GM12878 (cell line): Measurements from ENCODE around the gene RHBDD3. TPM values are rescaled to one million over a fixed set of nuclear protein-coding genes. Genes with fewer than 3 reads are reported as not detected.

Source experiments
- ATAC-seq: fragments of 200-7000 bp; cut with Tn5 transposase; 3 replicates; pipeline ENCODE4 v1.9.1; 2020; ENCODE audit warnings: mild to moderate bottlenecking, moderate library complexity
- BruUV-seq: library from RNA; stranded (reverse); fragments of 400-500 nt; replicated peaks from 2 replicates; lab custom pipeline; 2021; lab: Mats Ljungman, UMichigan
- CTCF ChIA-PET: fragments of 300-600 bp; sonication (Branson Sonifier 250); formaldehyde crosslinking; extraction: SDS; loops from one replicate; lab custom pipeline; 2021; ENCODE audit warnings: inconsistent platforms; lab: Yijun Ruan, JAX
- POLR2A ChIA-PET: fragments of 350-600 bp; formaldehyde crosslinking; extraction: SDS; loops from one replicate; lab custom pipeline; 2021; ENCODE audit warnings: inconsistent platforms; lab: Charles Lee
- RAD21 ChIA-PET: fragments of 300-600 bp; sonication (Branson Sonifier 250); formaldehyde crosslinking; loops from one replicate; lab custom pipeline; 2023; ENCODE audit warnings: antibody characterized with exemption; ENCODE audit not compliant: unreplicated experiment; lab: Charles Lee
- SMC1A ChIA-PET: fragments of 300-600 bp; sonication (Branson Sonifier 250); formaldehyde crosslinking; loops from one replicate; lab custom pipeline; 2023; ENCODE audit not compliant: unreplicated experiment, uncharacterized antibody; lab: Charles Lee
- DNase-seq: peaks from one replicate; pipeline ENCODE4 v3.0.0-alpha.2; 2011; ENCODE audit warnings: low read depth, low spot score
- FAIRE-seq: peaks from 3 replicates; lab custom pipeline; 2011; peaks lifted over from hg19 to GRCh38; lab: Jason Lieb, UNC
- H2AFZ ChIP-seq: 2 replicates; pipeline ENCODE4 v1.6.0; 2011; ENCODE audit warnings: low read depth, low read length, control low read depth; ENCODE audit not compliant: control insufficient read depth
- H3K27ac ChIP-seq: 2 replicates; pipeline ENCODE4 v1.5.1; 2011; ENCODE audit warnings: control low read depth; ENCODE audit not compliant: control insufficient read depth, insufficient read depth
- H3K27me3 ChIP-seq, 2 experiments: replicated peaks in 1 of 2; 2 replicates each; pipeline versions ENCODE4 v1.6.0 to v1.6.1; 2011; ENCODE audit warnings: low read length in 1 of 2; ENCODE audit not compliant: control insufficient read depth in 2 of 2, insufficient read depth in 2 of 2
- H3K36me3 ChIP-seq, 2 experiments: 2 replicates each; pipeline ENCODE4 v1.5.1; 2011; ENCODE audit warnings: low read length in 1 of 2; ENCODE audit not compliant: control insufficient read depth in 2 of 2, insufficient read depth in 2 of 2
- H3K4me1 ChIP-seq: 2 replicates; pipeline ENCODE4 v1.6.1; 2011; ENCODE audit warnings: mild to moderate bottlenecking, low read length, moderate library complexity, mixed read lengths; ENCODE audit not compliant: control insufficient read depth, insufficient read depth
- H3K4me2 ChIP-seq: 2 replicates; pipeline ENCODE4 v1.6.0; 2011; ENCODE audit warnings: control low read depth; ENCODE audit not compliant: control insufficient read depth, insufficient read depth
- H3K4me3 ChIP-seq: fragments of 200-600 bp; sonication (generic); 2 replicates; pipeline ENCODE4 v1.5.1; 2016
- H3K79me2 ChIP-seq: 2 replicates; pipeline ENCODE4 v1.6.0; 2011; ENCODE audit warnings: low read length; ENCODE audit not compliant: control insufficient read depth, insufficient read depth
- H3K9ac ChIP-seq: 2 replicates; pipeline ENCODE4 v1.8.0; 2011; ENCODE audit warnings: low read length, control low read depth, mixed read lengths; ENCODE audit not compliant: control insufficient read depth, insufficient read depth
- H3K9me3 ChIP-seq: replicated peaks from 3 replicates; pipeline ENCODE4 v1.5.1; 2011; ENCODE audit warnings: mild to moderate bottlenecking, low read length; ENCODE audit not compliant: control insufficient read depth, insufficient read depth
- H4K20me1 ChIP-seq: 2 replicates; pipeline ENCODE4 v1.6.0; 2011; ENCODE audit not compliant: control insufficient read depth, insufficient read depth
- ASH2L ChIP-seq: fragments of 300-600, 200-600 bp; sonication (generic); IDR thresholded peaks from 2 replicates; pipeline ENCODE4 v1.6.1; 2017; ENCODE audit warnings: low read depth, mild to moderate bottlenecking, borderline replicate concordance
- BCL11A ChIP-seq: IDR thresholded peaks from 2 replicates; pipeline ENCODE4 v1.6.1; 2011; ENCODE audit warnings: low read depth, low read length
- CBX3 ChIP-seq: fragments of 200-600 bp; sonication (generic); IDR thresholded peaks from 2 replicates; pipeline ENCODE4 v1.6.1; 2016; ENCODE audit warnings: low read depth, borderline replicate concordance
- CREB1 ChIP-seq: IDR thresholded peaks from 2 replicates; pipeline ENCODE4 v1.6.1; 2012; ENCODE audit warnings: low read depth, mild to moderate bottlenecking, inconsistent platforms
- HDAC6 ChIP-seq: fragments of 200-600 bp; sonication (generic); IDR thresholded peaks from one replicate; pipeline ENCODE4 v1.8.0; 2017; ENCODE audit warnings: antibody characterized with exemption; ENCODE audit not compliant: unreplicated experiment
- IKZF1 ChIP-seq: fragments of 450-650 bp; conservative IDR thresholded peaks from 2 replicates; pipeline ENCODE4 v1.6.1; 2017; ENCODE audit warnings: antibody characterized with exemption, mild to moderate bottlenecking
- IRF5 ChIP-seq: fragments of 450-650 bp; IDR thresholded peaks from 2 replicates; pipeline ENCODE4 v1.6.1; 2017; ENCODE audit warnings: borderline replicate concordance
- NKRF ChIP-seq: fragments of 450-650 bp; conservative IDR thresholded peaks from 2 replicates; pipeline ENCODE4 v1.6.1; 2017; ENCODE audit warnings: mild to moderate bottlenecking, moderate library complexity
- PKNOX1 ChIP-seq: fragments of 450-650 bp; IDR thresholded peaks from 2 replicates; pipeline ENCODE4 v1.6.1; 2016; ENCODE audit warnings: mild to moderate bottlenecking
- RUNX3 ChIP-seq: IDR thresholded peaks from 2 replicates; pipeline ENCODE4 v1.6.1; 2012; ENCODE audit warnings: low read length, inconsistent platforms
- SMARCA5 ChIP-seq: fragments of 450-650 bp; IDR thresholded peaks from 2 replicates; pipeline ENCODE4 v1.6.1; 2017; ENCODE audit warnings: mild to moderate bottlenecking
- SREBF2 ChIP-seq: IDR thresholded peaks from 2 replicates; pipeline ENCODE4 v1.6.1; 2012; ENCODE audit warnings: mild to moderate bottlenecking, low read length
- TBL1XR1 ChIP-seq: IDR thresholded peaks from 2 replicates; pipeline ENCODE4 v1.6.1; 2012; ENCODE audit warnings: low read depth, low read length, improper control_type of control experiment
- USF1 ChIP-seq: IDR thresholded peaks from 2 replicates; pipeline ENCODE4 v1.6.1; 2011; ENCODE audit warnings: borderline replicate concordance, low read depth, mild to moderate bottlenecking, moderate library complexity, mixed read lengths, low read length; ENCODE audit not compliant: insufficient read depth; ENCODE audit errors: extremely low read length
- WRNIP1 ChIP-seq: IDR thresholded peaks from 2 replicates; pipeline ENCODE4 v1.6.1; 2011; ENCODE audit warnings: low read depth, low read length, improper control_type of control experiment, borderline replicate concordance
- ZNF24 ChIP-seq: fragments of 450-650 bp; IDR thresholded peaks from 2 replicates; pipeline ENCODE4 v1.6.1; 2017; ENCODE audit warnings: antibody characterized with exemption, mild to moderate bottlenecking
- WGBS: methylation state at CpG from one replicate; pipeline ENCODE4 v1.1.6; 2016; ENCODE audit warnings: low lambda C conversion rate; ENCODE audit not compliant: insufficient replicate concordance, insufficient coverage; ENCODE audit errors: missing lambda C conversion rate; 5-methylcytosine and 5-hydroxymethylcytosine counted together
- in situ Hi-C: fragments of 300-500 bp; cut with MboI; formaldehyde crosslinking; loops from 9 replicates; pipeline ENCODE4 v1.14.3; 2018; ENCODE audit warnings: mixed read lengths
- intact Hi-C: fragments of 100-400 bp; cut with micrococcal nuclease; formaldehyde crosslinking; loops from one replicate; pipeline ENCODE4 v1.14.2; 2022; ENCODE audit not compliant: unreplicated experiment
- polyA plus RNA-seq, 11 experiments: library from polyadenylated mRNA; depleted of rRNA in 4 of 11; unstranded in 6 of 11; stranded (reverse) in 5 of 11; fragments of >200 nt; fragmentation: Nextera tagmentation in 4 of 11; fragmentation: Illumina TruSeq in 1 of 11; extraction: Ambion mirVana in 4 of 11; extraction: Trizol in 1 of 11; gene quantifications; 1 replicate in 1 of 11; 2 replicates in 10 of 11; pipeline versions ENCODE4 v1.2.1 to v1.2.3, GENCODE V29; 2011 to 2016; ENCODE audit warnings: inconsistent platforms in 2 of 11, missing spikeins in 2 of 11, low read depth in 1 of 11
- total RNA-seq, 4 experiments: library from RNA; depleted of rRNA in 3 of 4; stranded (reverse); fragments of >200 nt in 3 of 4; fragmentation: Illumina TruSeq in 1 of 4; extraction: Trizol in 1 of 4; gene quantifications; 2 replicates each; pipeline versions ENCODE4 v1.2.1 to v1.2.3, GENCODE V29; 2013 to 2021

Gene RHBDD3
- total and polyA plus RNA-seq, 10 of the 15 experiments (the other 5 are each of a cell fraction or from before 2014, with no cell fraction given): 0.27 to 41.2 (median 20.1) TPM

GRCh38 chr22:29269731-29270474, 2.1 kb upstream of the RHBDD3 start:
- TF ChIP-seq IRF5: no peak
- TF ChIP-seq ZNF24: no peak
- TF ChIP-seq ASH2L: no peak
- TF ChIP-seq HDAC6: no peak
- TF ChIP-seq RUNX3: peak; percentile 43
- 0 out of 2 replicates have a peak, but pooled peaks have one; percentile 7 for TF ChIP-seq IKZF1
- TF ChIP-seq CBX3: no peak
- TF ChIP-seq NKRF: no peak
- no peak for TF ChIP-seq CREB1
- no peak for TF ChIP-seq SREBF2
- 0 out of 2 replicates have a peak, but pooled peaks have one; percentile 2 for TF ChIP-seq WRNIP1
- TF ChIP-seq BCL11A: no peak
- no peak for TF ChIP-seq USF1
- no peak for TF ChIP-seq SMARCA5
- no peak for TF ChIP-seq PKNOX1
- no peak for TF ChIP-seq TBL1XR1
- 7% methylated on average over 13 of the region's 13 CpGs for WGBS
- no TSS peak for BruUV-seq
- ATAC-seq (no peak), FAIRE-seq (no peak), DNase-seq (no peak)
- ChIA-PET POLR2A (interaction anchor here (0.5 to 1.2 kb wide), 4 partner anchors 17 to 309 kb away, joined by 3 to 5 read pairs (median 3); no protein-coding TSS in a partner anchor), SMC1A (interaction anchor here (1.1 to 1.7 kb wide), 4 partner anchors 9 to 66 kb away, joined by 3 to 8 read pairs (median 4); no protein-coding TSS in a partner anchor), RAD21 (no interaction called here), CTCF (interaction anchor here (0.6 to 2.5 kb wide), 2 partner anchors 10 to 1681 kb away, joined by 3 to 6 read pairs; no protein-coding TSS in a partner anchor)
- Histone ChIP-seq H3K36me3 (peaks cover 8 to 41% of the 10 kb centered on the region in 2 experiments), H3K9me3 (no peaks in the 10 kb centered on the region), H4K20me1 (peaks cover 22% of the 10 kb centered on the region), H3K4me3 (peak overlapping the region; percentile 96), H3K4me1 (peaks cover 3% of the 10 kb centered on the region; the same call in 1 of the 2 replicates), H2AFZ (no peak overlapping the region), H3K27me3 (no peaks in the 10 kb centered on the region), H3K79me2 (peaks cover 93% of the 10 kb centered on the region), H3K9ac (peak overlapping the region; percentile 99), H3K4me2 (peak overlapping the region; percentile 60), H3K27ac (0 out of 2 replicates have a peak overlapping the region, but pooled peaks have one; percentile 15)
- intact Hi-C loops: no loop called here
- in situ Hi-C loops: no loop called here
